Measurements from ENCODE around the gene TLR5.

DNA sequence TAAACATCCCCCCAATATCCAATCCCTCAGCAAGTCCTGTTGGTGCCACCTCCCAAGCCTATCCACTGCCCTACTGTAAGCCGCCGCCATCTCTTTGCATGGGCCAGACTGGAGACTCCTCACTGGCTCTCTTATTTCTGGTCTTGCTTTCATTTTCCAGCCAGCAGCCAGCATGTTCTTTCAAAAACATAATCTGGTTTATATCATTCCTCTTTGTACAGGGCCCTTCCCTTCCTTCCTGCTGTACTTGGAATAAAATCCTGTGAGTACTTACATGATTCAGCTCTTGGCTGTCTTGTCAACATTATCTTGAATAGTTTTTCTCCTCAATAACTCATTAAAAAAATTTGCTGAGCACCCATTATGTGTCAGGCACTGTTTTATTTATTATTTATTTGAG, 28.2 kb downstream of the TLR5 start:
- no peak for TF ChIP-seq POLR2A (IDR thresholded peaks at IDR 0.05)
- TF ChIP-seq, protein P1, sequence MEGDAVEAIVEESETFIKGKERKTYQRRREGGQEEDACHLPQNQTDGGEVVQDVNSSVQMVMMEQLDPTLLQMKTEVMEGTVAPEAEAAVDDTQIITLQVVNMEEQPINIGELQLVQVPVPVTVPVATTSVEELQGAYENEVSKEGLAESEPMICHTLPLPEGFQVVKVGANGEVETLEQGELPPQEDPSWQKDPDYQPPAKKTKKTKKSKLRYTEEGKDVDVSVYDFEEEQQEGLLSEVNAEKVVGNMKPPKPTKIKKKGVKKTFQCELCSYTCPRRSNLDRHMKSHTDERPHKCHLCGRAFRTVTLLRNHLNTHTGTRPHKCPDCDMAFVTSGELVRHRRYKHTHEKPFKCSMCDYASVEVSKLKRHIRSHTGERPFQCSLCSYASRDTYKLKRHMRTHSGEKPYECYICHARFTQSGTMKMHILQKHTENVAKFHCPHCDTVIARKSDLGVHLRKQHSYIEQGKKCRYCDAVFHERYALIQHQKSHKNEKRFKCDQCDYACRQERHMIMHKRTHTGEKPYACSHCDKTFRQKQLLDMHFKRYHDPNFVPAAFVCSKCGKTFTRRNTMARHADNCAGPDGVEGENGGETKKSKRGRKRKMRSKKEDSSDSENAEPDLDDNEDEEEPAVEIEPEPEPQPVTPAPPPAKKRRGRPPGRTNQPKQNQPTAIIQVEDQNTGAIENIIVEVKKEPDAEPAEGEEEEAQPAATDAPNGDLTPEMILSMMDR (IDR thresholded peaks at IDR 0.05), result no peak
